GM23248 (cell line): ENCODE data around the gene COASY.
"Not testable (repeated sequence)": the region's sequence is repeated elsewhere in the genome, so short reads cannot be mapped to it uniquely, and the experiment has no call there.

ENCODE experiments used
- EZH2 ChIP-seq: fragments of 200-600 bp; sonication (generic); IDR thresholded peaks from 2 replicates; pipeline ENCODE4 v1.6.1; 2018; ENCODE audit warnings: antibody characterized with exemption, mild to moderate bottlenecking; ENCODE audit not compliant: insufficient read depth, poor library complexity, severe bottlenecking
- EZH2phosphoT487 ChIP-seq: fragments of 200-600 bp; sonication (generic); IDR thresholded peaks from 2 replicates; pipeline ENCODE4 v1.6.1; 2018; ENCODE audit warnings: antibody characterized with exemption, moderate library complexity, mild to moderate bottlenecking, low read depth; ENCODE audit not compliant: insufficient read depth

DNA sequence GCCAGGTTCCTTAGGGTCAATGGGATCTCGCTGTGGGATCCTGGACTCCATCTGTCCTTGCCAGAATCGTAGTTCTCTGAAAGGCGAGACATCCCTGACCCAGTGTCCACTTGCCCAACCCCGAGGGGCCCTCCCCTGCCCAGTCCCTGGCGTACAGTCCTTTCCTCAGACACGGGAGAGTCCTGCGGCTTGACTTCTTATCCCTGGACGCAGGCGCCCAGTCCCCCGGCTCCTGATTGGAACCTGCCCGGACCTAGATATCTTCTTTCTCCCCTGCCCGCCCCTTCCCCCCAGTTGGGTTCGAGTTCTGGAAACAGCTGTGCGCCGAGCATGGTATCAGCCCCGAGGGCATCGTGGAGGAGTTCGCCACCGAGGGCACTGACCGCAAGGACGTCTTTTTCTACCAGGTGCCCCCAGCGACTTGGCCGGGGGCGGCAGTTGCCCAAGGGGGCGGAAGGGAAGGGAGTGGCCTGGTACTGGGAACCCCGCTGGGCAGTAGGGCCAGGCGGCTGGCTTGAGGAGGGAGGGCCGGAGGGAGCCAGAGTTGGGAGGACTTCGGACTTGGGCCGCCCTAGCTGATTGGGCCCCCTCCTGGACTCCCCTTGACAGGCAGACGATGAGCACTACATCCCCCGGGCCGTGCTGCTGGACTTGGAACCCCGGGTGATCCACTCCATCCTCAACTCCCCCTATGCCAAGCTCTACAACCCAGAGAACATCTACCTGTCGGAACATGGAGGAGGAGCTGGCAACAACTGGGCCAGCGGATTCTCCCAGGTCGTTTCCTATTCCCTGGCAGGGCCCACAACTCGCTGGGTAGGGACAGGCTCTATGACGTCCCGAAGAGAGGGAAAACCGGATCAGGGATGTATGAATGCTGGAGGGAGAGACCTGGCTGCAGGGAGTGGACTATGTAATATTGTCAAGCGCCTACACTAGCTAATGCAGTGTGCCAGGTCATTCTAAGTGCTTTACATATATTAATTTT, 48.2 kb downstream of the COASY start:
- not testable (repeated sequence) for TF ChIP-seq EZH2, EZH2phosphoT487
